WTC11 (cell line): ENCODE data around the gene JAKMIP3. TPM values are rescaled to one million over a fixed set of nuclear protein-coding genes. Genes with fewer than 3 reads are reported as not detected.

Experiments used
- CBFB ChIP-seq: sonication (generic); formaldehyde crosslinking; IDR thresholded peaks from 2 replicates; pipeline ENCODE4 v1.8.1; 2022; ENCODE audit warnings: mild to moderate bottlenecking, low read depth, missing genetic modification reagents
- total RNA-seq: library from RNA; stranded (reverse); gene quantifications from 3 replicates; pipeline ENCODE4 v1.2.3, GENCODE V29; 2021
- TF ChIP-seq, protein P1 (sequence below): sonication (generic); formaldehyde crosslinking; IDR thresholded peaks from 2 replicates; pipeline ENCODE4 v1.8.1; 2022; ENCODE audit warnings: low read depth, missing genetic modification reagents, borderline replicate concordance

Gene JAKMIP3
- total RNA-seq, 1 experiment from 2014 or later: 1.7 TPM

GRCh38 chr10:132114953-132115520, 49.3 kb downstream of the JAKMIP3 start (continued):
- TF ChIP-seq, protein P1, sequence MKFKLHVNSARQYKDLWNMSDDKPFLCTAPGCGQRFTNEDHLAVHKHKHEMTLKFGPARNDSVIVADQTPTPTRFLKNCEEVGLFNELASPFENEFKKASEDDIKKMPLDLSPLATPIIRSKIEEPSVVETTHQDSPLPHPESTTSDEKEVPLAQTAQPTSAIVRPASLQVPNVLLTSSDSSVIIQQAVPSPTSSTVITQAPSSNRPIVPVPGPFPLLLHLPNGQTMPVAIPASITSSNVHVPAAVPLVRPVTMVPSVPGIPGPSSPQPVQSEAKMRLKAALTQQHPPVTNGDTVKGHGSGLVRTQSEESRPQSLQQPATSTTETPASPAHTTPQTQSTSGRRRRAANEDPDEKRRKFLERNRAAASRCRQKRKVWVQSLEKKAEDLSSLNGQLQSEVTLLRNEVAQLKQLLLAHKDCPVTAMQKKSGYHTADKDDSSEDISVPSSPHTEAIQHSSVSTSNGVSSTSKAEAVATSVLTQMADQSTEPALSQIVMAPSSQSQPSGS: no peak
- no peak for TF ChIP-seq CBFB (CRISPR knock-in tag)
- TF ChIP-seq, all 79 proteins: peak for 0

Other genes starting within 250 kb of the JAKMIP3 start
- 28.7 to 33.2 TPM (median 30.0 TPM) in 3 replicates for gene PPP2R2D, start 164.9 kb upstream of the JAKMIP3 start, total RNA-seq
- gene BNIP3, start 84.0 kb upstream of the JAKMIP3 start, total RNA-seq: 113 to 203 TPM (median 189 TPM) in 3 replicates
- 16.8 to 18.1 TPM (median 17.0 TPM) in 3 replicates for gene DPYSL4, start 121.0 kb downstream of the JAKMIP3 start, total RNA-seq
- gene STK32C, start 242.0 kb downstream of the JAKMIP3 start, total RNA-seq: 20.7 to 23.2 TPM (median 22.2 TPM) in 3 replicates